ENCODE measurements around the gene NELFCD. TPM values are rescaled to one million over a fixed set of nuclear protein-coding genes. Genes with fewer than 3 reads are reported as not detected.
"Not testable (repeated sequence)": the region's sequence is repeated elsewhere in the genome, so short reads cannot be mapped to it uniquely, and the experiment has no call there.

NELFCD gene
- total RNA-seq, 1 experiment from 2014 or later, result 58.0 TPM

DNA sequence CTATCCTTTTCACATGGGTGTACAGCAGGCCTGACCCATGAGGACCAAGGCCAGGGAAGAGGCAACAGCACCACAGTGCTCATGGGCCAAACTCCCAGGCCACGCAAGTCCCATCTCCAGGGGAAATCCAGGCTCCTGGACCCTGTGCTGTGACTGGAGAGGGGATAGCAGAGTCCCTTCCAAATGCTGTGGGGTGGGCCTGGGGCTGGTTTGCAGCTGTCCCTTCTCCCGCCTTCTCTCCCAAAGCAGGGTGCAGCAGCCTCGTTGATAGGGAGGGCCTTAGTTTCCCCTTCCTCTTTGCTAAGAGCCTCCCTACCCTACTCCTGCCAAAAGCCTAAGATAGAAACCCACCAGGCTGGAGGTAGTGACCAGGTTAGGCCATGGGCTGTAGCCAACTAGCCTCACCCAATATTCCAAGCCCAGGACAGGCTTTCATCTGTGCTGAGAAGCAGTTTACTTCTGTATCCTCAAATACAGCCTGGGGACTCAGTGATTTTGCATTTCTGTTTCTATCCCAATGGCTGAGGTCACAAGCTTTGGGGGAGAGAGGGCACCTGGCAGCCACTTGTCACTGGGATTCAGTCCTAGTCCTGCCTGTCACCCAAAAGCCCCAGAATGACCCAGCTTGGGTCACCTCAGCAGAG, 24.6 kb downstream of the NELFCD start:
- no peak for DNase-seq (ENCODE audit: low spot score)
- in situ Hi-C loops (cut with HindIII; ENCODE audit: low sequenced_read_pairs), result no loop called here

DNA sequence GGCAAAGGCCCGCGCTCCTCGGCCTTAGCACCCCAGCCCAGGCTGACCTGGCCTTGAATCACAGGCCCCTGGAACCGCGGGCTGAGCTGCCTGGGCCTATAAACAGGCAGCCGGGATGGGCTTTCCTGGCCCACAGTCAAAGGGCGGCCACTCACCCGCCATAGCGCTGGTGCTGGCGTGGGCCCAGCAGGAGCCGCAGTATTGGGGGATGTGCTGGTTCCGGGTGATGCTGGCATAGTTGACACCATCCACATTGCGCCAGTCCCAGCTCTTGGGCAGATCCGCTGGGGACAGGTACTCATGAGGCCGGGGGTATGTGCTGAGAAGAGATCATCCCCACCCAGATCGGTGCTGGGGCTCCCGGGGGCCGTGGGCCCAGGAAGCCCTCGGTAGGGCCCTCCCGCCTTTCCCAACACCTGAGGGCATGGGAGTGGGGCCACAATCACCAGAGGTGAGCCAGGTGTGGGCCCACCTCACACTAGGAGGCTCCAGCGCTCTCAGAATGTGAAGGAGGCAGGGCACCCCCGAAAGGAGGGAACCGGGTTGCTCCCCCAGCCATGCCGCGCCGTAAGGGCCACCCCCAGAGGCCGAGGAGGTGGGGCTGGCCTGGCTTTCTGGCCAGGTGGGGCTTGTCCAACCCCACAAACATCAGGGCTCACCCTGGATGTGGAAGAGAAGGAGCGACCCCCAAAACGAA, 25.3 kb downstream of the NELFCD start:
- peak; percentile 41 for DNase-seq (ENCODE audit: low spot score)
- in situ Hi-C loops (cut with HindIII; ENCODE audit: low sequenced_read_pairs), result no loop called here

DNA sequence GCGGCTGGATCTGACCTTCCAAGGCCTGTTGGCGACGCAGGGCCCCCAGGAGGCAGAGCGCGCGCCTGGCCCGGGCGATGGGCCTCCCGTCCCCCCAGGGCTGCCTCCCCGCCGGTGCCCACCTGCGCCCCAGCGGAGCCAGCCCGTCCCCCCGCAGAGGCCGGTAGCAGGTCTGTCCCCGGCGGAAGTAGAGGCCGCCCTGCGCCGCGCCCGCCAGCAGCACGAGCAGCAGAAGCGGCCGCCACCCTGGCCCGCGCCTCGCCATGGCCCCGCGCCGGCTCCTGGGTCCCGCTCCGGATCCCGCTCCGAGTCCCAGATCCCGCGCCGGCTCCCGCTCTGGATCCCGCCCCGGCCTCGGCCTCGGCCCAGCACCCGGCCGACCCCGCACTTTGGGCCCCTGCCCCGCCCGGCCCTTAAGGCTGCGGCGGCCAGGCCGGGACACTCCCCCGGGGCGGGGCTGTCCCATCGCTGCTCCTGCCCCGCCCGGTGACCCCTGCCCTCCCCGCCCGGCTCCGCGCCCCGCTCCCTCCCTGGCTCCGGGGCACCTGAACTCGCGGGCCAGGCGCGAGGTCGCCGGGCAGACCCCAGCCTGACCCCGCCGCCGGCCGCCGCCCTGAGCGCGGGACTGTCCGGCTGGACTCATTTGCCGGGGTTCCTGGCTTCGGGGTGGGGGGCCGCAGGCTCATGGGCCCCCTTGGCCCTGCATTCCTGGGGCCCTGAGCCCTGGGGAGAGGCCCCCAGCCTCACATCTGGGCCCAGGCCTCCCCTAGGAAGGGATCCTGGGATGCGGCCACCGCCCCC, 26.0 kb downstream of the NELFCD start, which contains the start of gene CTSZ:
CTSZ (minus strand) TSS at position 391 of the 801 bp plus-strand sequence; CDS start at position 265, 126 bp downstream.
- no peak for DNase-seq (ENCODE audit: low spot score)
- in situ Hi-C loops (cut with HindIII; ENCODE audit: low sequenced_read_pairs), result no loop called here

DNA sequence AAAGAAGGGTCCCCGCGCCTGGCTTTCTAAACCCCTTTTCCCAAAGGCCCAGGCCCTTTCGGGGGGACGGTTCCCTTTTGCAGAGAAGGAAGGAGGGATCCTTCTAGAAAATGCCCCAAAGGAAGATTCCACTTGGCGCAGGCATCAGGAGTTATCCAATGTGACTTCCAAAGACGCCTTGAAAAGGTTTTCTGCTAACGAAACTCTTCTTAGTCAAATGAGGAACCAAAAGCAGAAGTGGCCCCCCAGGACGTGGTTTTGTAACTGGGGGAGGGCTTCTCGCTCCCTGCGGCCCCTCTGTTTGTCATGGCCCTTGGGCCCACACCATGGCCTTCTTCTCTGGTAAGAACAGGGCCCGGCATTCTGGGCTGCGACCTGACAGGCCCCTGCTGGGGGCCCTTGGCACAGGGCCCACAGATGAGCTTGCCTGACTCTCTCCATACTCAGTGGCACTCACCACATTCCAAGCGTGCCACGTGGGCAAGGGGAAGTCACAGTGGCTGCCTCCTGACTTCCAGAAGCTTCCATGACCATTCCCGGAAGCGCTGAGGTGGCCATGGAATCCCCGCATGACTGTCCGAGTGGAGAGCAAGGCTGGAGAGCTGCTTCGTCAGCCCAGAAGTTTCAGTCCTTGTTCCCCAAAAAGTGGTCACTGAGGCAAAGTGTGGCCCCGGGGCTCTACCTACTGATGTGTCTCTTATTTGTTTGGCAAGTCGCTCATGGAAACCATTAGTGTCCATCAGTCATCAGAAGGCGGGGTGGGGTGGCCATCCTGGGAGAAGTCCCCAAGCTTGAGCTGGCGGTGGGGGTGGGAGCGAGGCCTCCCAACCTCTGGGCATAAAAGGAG, 26.8 kb downstream of the NELFCD start:
- no peak for DNase-seq (ENCODE audit: low spot score)
- in situ Hi-C loops (cut with HindIII; ENCODE audit: low sequenced_read_pairs), result no loop called here

DNA sequence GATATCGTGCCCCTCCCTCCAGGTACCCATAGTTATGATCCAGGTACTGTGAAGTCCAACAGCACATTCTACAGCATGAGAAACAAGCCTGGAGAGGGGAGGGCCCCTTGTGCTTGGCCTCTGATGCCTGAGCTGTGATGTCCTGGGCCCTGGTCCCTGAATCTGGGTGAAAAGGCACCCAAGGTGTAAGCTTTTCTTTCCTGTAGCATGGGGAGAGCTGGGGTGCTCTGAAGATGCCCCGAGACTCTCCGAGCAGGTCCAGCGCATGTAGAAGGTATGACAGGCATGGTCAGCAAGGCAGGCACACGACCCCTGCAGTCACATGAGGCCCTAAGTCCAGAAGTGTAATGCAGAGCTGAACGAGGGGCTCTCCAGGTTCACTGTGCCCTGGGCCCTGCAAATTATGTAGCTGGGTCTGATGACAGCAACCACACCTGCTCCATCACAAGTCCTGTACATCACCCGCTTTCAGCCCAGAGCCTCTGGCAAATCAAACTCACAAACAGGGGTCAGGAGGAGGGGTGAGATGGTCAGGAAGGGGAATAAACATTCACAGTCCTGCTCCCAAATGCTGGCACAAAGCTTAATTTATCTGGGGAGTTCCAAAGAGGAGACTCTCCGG, 27.8 kb downstream of the NELFCD start:
- DNase-seq (ENCODE audit: low spot score), result no peak
- in situ Hi-C loops (cut with HindIII; ENCODE audit: low sequenced_read_pairs), result no loop called here

DNA sequence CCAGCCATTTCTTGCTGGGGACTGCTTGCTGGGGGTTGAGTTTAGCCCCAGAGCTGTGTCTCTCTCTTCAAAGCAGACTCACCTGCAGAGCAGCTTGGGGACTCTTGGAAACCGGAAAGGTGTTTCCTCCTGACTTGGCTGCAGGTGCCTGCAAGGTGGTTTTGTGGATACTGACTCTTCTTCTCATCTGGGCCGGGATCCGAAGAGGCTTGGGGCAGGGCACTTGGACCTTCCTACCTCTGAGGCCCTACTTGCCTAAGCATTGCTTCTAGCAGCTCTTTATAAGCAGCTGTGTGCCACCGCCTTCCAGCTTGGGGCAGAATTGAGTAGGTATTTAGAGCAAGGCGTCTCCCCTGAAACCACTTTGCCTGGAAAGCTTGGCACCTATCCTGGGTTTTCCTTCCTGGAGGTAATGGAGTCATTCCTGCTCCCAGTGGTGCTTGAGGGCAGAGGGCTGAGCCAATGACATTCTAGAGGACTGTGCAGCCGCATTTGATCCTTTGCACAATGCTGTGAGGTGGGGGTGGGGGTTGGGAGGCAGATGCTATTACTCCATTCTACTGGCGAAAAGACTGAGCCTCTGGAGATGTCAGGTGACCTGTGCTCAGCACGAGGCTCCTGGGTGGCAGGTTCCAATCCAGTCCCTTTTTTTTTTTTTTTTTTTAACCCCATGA, 29.4 kb downstream of the NELFCD start:
- DNase-seq (ENCODE audit: low spot score), result no peak
- in situ Hi-C loops (cut with HindIII; ENCODE audit: low sequenced_read_pairs), result no loop called here

DNA sequence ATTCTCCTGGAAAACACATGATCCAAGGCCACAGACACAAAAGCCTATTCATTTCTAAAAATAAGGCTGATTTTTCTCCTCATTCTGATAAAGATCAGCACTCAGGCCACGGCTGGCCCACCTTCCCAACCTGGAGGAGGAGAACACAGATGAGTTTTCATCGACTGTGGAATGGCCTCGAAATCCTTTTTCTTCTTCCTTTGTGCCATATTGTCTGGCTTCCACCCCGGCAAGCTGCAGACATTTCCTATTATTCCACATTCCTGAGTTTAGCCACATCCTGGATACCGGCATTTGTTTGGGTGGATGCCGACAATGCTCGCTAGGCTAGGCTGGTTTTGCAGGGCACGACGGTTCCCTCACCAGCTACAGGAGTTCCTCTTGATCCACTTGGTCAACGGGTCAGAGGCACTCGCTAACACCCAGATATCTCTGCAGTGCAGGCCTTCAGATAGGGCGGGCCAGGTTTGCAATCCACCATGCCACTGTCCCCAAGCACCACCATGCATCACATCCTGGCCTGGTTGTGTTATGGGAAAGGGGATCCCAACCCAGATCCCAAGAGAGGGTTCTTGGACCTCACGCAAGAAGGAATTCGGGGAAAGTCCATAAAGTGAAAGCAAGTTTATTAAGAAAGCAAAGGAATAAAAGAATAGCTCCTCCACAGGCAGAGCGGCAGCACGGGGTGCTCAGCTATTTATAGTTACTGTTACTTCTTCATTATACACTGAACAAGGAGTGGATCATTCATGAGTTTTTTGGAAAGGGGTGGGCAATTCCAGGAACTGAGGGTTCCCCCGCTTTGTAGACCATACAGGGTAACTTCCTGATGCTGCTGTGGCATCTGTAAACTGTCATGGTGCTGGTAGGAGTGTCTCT, 30.2 kb downstream of the NELFCD start:
- DNase-seq (ENCODE audit: low spot score), result no peak
- in situ Hi-C loops (cut with HindIII; ENCODE audit: low sequenced_read_pairs), result no loop called here

DNA sequence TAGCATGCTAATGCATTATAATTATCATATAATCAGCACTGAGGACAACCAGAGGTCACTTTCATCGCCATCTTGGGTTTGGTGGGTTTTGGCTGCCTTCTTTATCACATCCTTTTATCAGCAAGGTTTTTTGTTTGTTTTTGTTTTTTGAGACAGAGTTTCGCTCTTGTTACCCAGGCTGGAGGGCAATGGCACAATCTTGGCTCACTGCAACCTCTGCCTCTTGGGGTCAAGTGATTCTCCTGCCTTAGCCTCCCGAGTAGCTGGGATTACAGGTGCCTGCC, 30.8 kb downstream of the NELFCD start:
- in situ Hi-C loops (cut with HindIII; ENCODE audit: low sequenced_read_pairs); DNase-seq (ENCODE audit: low spot score): not testable (repeated sequence)

DNA sequence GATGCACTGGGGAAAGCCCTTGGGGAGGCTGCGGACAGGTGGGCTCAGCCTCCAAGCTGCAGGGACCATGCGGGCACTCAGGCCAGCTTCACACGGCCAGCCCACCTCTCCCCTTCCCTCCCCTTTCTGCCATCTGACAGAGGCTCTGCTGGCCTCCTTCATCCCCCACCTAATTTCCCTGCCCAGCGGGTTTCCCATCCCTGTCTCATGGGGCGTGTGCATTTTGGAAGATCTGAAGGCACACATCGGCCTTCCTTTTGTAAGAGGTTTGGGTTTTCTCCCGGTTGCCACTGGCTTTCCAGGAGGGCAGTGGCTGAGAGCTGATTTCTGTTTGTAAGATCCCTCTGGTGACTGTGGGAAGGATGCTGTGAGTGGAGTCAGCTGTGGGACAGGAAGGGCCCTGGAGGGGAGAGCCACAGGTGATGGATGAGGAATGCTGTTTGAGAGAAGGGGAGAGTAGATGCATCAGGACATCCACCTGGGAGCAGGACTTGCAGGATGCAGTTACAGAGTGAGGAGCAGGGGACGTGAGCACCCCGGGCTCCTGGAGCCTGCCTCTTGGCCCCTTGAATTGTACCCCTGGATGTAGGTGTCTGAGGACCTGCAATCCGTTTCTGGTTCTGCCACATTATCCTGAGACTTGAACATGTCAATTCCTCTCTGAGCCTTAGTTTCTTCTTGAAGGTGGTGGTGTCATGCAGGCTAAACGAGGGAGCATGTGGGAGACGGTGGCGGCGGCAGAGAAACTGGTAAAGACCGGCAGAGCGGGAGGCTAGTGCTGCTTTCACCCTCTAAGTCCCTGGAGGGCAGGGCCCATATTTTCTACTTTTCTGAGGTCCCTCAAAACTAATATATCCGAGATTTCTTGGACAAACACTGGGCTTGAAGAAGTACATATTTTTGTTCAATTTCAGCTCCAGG, 32.2 kb downstream of the NELFCD start:
- in situ Hi-C loops (cut with HindIII; ENCODE audit: low sequenced_read_pairs), result no loop called here

DNA sequence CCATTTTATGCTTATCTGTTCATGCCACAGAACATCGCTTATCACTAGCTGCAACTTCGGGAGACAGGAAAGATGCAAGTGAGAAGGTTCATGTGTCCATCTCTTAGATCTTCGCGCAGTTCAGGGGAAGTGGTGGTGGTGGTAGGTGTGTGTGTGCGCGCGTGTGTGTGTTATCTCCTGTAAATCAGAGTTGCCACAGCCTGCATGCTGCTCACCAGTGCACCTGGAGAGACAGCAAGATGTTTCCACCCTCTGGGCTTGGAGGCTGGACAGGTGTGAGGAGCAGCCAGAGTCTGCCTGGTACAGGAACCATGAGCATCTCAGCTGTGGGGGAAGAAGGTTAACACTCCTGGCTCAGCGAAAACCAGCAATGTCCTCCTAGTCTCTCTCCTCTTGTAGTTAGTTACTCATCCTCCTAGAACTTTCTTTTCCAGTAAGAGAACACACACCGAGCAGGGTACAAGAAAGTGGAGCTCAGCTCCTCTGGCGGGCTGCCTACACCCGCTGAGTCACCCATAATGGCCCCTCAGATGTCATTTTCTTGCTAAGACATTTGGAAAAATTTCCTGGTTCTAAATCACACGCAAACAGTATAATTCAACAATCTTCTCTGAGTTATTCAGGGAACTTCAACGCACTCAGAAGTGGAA, 33.0 kb downstream of the NELFCD start:
- in situ Hi-C loops (cut with HindIII; ENCODE audit: low sequenced_read_pairs), result no loop called here
- DNase-seq (ENCODE audit: low spot score), result no peak

More for the DNA sequence above, 32.2 kb downstream of the NELFCD start:
- DNase-seq (ENCODE audit: low spot score), result no peak

DNA sequence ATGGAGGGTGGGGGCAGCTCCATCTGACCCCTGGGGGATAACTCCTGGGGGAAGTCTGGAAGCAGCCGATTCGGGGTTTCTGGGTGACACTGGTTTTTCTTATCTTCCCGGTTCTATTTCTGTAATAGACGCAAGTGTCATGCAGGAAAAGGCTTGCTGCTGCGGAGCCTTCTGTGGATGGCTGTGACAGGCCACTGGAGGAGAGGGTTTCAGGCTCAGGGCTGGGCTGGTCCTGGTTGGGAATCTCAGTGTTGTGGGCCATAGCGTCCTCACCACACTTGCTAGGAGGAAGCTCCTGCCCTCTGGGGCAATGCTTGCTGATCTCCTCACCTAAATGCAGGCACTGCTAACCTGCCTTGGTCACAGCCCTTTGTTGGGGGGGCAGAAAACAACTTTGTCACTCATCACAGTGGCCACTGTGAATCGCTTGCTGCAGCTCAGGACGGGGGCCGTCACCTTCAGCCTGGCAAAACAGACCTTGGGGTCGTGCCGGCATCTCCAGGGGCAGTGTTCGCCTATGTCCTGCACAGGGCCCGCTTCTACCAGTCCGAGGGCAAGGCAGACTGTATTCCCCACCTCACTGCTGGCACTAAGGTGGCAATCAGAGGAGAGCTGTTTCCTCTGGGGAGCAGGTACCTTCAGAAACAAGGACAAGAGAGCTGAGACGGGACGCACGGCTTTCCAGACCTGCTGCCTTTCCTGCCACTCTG, 33.8 kb downstream of the NELFCD start:
- no peak for DNase-seq (ENCODE audit: low spot score)
- in situ Hi-C loops (cut with HindIII; ENCODE audit: low sequenced_read_pairs), result no loop called here

DNA sequence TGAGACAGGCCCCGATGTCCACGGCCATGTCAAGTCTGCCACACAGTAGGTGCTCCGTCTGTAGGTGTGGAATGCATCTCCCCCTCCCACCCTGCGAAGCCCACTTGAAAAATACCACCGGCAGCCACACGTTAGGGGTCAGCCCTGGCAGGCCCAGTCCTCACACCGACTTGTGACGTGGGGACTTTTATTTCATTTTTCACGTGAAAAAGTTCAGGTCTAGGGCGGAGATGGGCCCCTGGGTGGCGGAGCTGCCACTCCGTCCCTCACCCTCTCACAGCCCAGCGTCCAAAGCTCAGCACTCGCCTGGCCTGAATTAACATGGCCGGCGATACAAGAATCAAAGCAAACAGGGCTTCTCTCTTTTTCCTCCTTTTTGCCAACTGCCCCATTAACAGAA, 34.4 kb downstream of the NELFCD start:
- no peak for DNase-seq (ENCODE audit: low spot score)
- in situ Hi-C loops (cut with HindIII; ENCODE audit: low sequenced_read_pairs), result no loop called here

DNA sequence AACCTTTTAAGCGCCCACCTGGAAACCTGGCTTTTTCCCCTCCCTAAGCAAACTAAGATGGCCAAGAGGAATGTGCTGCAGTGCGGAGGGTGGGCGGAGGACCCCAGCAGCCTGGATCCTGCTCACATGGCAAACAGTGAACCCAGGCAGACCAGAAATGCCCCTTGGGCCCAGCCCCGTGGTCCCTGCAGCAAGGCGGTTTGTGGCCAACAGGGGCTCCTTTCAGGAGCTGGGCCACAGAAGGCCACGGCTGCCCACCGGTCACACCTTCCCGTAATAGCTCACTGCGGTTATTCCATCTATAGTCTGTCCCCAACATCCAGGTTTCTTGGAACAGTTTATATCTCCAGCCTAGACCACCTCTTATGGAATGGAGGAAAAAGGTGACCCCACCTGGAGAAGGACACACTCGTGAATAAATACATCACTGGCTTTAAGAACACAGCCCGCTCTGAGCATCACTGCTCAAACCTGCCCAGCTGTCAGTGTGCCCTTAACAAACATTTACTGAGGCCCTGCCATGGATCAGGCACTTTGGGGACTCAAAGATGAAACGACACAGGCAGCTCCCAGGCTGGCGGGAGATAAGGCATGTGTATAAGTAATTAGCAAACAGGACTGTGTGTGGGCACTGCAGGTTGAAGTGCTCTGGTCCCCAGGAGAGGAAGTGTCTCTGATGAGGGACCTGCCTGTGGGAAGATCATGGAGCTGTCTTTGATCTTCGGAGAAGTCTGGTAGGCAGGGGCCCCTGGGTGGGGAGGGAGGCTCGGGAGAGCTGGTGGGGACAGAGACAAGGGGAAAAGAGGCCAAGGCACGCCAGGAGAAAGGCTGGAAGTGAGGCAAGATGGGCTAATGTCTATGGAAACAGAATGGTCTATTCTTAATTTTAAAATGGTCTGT, 35.0 kb downstream of the NELFCD start:
- in situ Hi-C loops (cut with HindIII; ENCODE audit: low sequenced_read_pairs), result no loop called here

DNA sequence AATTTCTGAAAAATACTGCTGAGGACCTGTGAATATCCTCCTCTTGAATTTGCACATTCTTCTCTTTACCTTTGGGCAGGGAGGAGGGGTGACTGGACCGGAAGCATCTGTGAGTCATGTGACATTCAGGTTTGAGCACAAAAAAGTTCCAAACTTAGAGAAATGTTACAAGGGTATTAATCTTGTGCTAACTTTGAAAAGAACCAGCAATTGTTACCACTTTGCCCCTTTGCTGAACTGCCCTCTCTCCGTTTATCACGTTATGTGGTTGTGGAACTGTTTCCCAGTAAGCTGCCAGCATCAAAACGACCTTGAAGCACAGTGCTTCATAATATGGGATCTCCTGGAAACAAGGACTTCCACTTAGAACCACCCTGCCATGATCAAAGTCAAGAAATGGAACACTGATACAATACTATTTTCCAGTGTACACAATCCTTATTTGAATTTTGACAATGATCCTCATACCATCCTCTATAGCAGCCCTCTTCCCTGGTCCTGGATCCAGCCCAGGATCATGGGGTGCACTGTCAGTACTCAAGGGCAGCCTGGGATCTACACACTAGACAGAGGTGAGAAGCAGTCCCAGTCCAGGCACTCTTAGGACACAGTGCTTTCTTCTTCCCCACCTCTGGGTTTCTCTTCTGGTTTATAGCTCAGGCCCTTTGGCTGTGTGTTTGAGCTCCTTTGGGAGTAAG, 35.9 kb downstream of the NELFCD start:
- in situ Hi-C loops (cut with HindIII; ENCODE audit: low sequenced_read_pairs), result no loop called here
- no peak for DNase-seq (ENCODE audit: low spot score)

More for the DNA sequence above, 35.0 kb downstream of the NELFCD start:
- DNase-seq (ENCODE audit: low spot score), result no peak

Measured in G401 (cell line).